Neural cell (in vitro differentiated cells): ENCODE results near the gene LRBA. TPM values are rescaled to one million over a fixed set of nuclear protein-coding genes. Genes with fewer than 3 reads are reported as not detected.

Experiments used
- H2AFZ ChIP-seq: fragments of 200-600, 300-800 bp; sonication (generic), shearing (Covaris generic); 2 replicates; pipeline ENCODE4 v1.6.0; 2014; ENCODE audit warnings: low read depth, mild to moderate bottlenecking, antibody characterized with exemption, low read length, moderate library complexity
- H3F3A ChIP-seq: fragments of 200-600 bp; shearing (Covaris generic); 2 replicates; pipeline ENCODE4 v1.6.1; 2016; ENCODE audit warnings: mild to moderate bottlenecking, moderate library complexity, mixed read lengths, antibody characterized with exemption, low read length; ENCODE audit not compliant: insufficient read depth, poor library complexity, severe bottlenecking
- H3K27ac ChIP-seq: fragments of 200-600, 300-800 bp; sonication (generic), shearing (Covaris generic); 2 replicates; pipeline ENCODE4 v1.5.1; 2014; ENCODE audit warnings: mild to moderate bottlenecking, low read length, moderate library complexity
- H3K27me3 ChIP-seq: fragments of 300-800, 200-600 bp; sonication (generic), shearing (Covaris generic); 2 replicates; pipeline ENCODE4 v1.6.0; 2014; ENCODE audit warnings: mild to moderate bottlenecking, low read depth, low read length, moderate library complexity; ENCODE audit not compliant: insufficient read depth
- H3K36me3 ChIP-seq: fragments of 300-800, 200-600 bp; sonication (generic), shearing (Covaris generic); 2 replicates; pipeline ENCODE4 v1.5.1; 2014; ENCODE audit warnings: mild to moderate bottlenecking, antibody characterized with exemption, low read length, moderate library complexity; ENCODE audit not compliant: insufficient read depth
- H3K4me2 ChIP-seq: fragments of 300-800, 200-600 bp; sonication (generic), shearing (Covaris generic); 2 replicates; pipeline ENCODE4 v1.6.0; 2014; ENCODE audit warnings: mild to moderate bottlenecking, low read length
- H3K4me3 ChIP-seq: fragments of 300-800, 200-600 bp; sonication (generic), shearing (Covaris generic); 2 replicates; pipeline ENCODE4 v1.5.1; 2014; ENCODE audit warnings: mild to moderate bottlenecking, low read length, moderate library complexity
- H3K79me2 ChIP-seq: fragments of 200-600 bp; shearing (Covaris generic); replicated peaks from 2 replicates; pipeline ENCODE4 v1.6.0; 2014; ENCODE audit warnings: mild to moderate bottlenecking, low read length, moderate library complexity; ENCODE audit not compliant: insufficient read depth
- H3K9ac ChIP-seq: fragments of 300-800, 200-600 bp; sonication (generic), shearing (Covaris generic); 2 replicates; pipeline ENCODE4 v1.6.1; 2016; ENCODE audit warnings: mild to moderate bottlenecking, low read length, mixed read lengths
- H3K9me2 ChIP-seq: fragments of 200-600 bp; shearing (Covaris generic); 2 replicates; pipeline ENCODE4 v1.6.1; 2016; ENCODE audit warnings: mild to moderate bottlenecking, low read length, mixed read lengths; ENCODE audit not compliant: insufficient read depth
- H3K9me3 ChIP-seq: fragments of 200-600, 300-800 bp; sonication (generic), shearing (Covaris generic); 2 replicates; pipeline ENCODE4 v1.6.1; 2016; ENCODE audit warnings: mild to moderate bottlenecking, mixed run types, low read length, moderate library complexity, mixed read lengths
- H4K20me1 ChIP-seq: fragments of 200-600 bp; shearing (Covaris generic); 2 replicates; pipeline ENCODE4 v1.6.1; 2016; ENCODE audit warnings: mild to moderate bottlenecking, mixed run types; ENCODE audit not compliant: insufficient read depth
- EP300 ChIP-seq: fragments of 450-650 bp; conservative IDR thresholded peaks from 2 replicates; pipeline ENCODE4 v1.6.1; 2014; ENCODE audit warnings: antibody characterized with exemption, mild to moderate bottlenecking, moderate library complexity; ENCODE audit not compliant: poor library complexity, severe bottlenecking
- EZH2 ChIP-seq: fragments of 200-600, 300-800 bp; shearing (Covaris generic), sonication (generic); IDR thresholded peaks from 2 replicates; pipeline ENCODE4 v1.6.1; 2014; ENCODE audit warnings: antibody characterized with exemption, low read length, borderline replicate concordance, mild to moderate bottlenecking; ENCODE audit not compliant: insufficient read depth, poor library complexity, severe bottlenecking
- MXI1 ChIP-seq: fragments of 450-650 bp; conservative IDR thresholded peaks from 2 replicates; pipeline ENCODE4 v1.6.1; 2014; ENCODE audit warnings: antibody characterized with exemption, mild to moderate bottlenecking; ENCODE audit not compliant: poor library complexity, severe bottlenecking
- POLR2AphosphoS5 ChIP-seq: IDR thresholded peaks from 2 replicates; pipeline ENCODE4 v1.6.1; 2012
- RAD21 ChIP-seq: fragments of 450-650 bp; conservative IDR thresholded peaks from 2 replicates; pipeline ENCODE4 v1.6.1; 2014; ENCODE audit warnings: antibody characterized with exemption, mild to moderate bottlenecking, moderate library complexity
- SMC3 ChIP-seq: fragments of 450-650 bp; conservative IDR thresholded peaks from 2 replicates; pipeline ENCODE4 v1.6.1; 2014; ENCODE audit warnings: antibody characterized with exemption, mild to moderate bottlenecking, moderate library complexity; ENCODE audit not compliant: poor library complexity
- TAF1 ChIP-seq: IDR thresholded peaks from 2 replicates; pipeline ENCODE4 v1.6.1; 2012; ENCODE audit warnings: low read depth
- polyA plus RNA-seq: library from polyadenylated mRNA; depleted of rRNA; stranded (reverse); fragments of >200 nt; gene quantifications from 2 replicates; pipeline ENCODE4 v1.2.3, GENCODE V29; 2014
- TF ChIP-seq, protein P1 (sequence below): fragments of 450-650 bp; IDR thresholded peaks from 2 replicates; pipeline ENCODE4 v1.5.1; 2014; ENCODE audit warnings: antibody characterized with exemption, mild to moderate bottlenecking, moderate library complexity; ENCODE audit not compliant: poor library complexity, severe bottlenecking
- TF ChIP-seq, protein P2 (sequence below): IDR thresholded peaks from 2 replicates; pipeline ENCODE4 v1.6.1; 2012; ENCODE audit warnings: borderline replicate concordance

The LRBA gene
- polyA plus RNA-seq, 1 donor from 2014 or later, result 7.1 TPM

DNA sequence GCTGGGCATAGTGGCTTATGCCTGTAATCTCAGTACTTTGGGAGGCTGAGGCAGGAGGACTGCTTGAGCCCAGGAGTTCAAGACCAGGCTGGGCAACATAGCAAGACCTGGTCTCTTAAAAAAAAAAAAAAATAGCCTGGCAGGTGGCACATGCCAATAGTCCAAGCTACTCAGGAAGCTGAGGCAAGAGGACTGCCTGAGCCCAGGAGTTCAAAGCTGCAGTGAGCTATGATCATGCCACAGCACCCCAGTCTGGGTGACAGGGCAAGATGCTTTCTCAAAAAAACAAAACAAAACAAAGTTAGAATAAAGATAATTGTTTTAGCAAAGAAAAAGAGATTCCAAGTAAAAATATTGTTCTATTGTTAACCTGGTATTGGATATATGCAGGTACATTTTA, 75.0 kb downstream of the LRBA start:
- Histone ChIP-seq H3K27ac (no peak overlapping the region), H2AFZ (no peak overlapping the region), H3K4me2 (no peak overlapping the region), H3K4me3 (no peak overlapping the region), H4K20me1 (no peaks in the 10 kb centered on the region), H3F3A (no peaks in the 10 kb centered on the region), H3K9me2 (no peaks in the 10 kb centered on the region), H3K9me3 (no peaks in the 10 kb centered on the region), H3K36me3 (no peaks in the 10 kb centered on the region), H3K9ac (no peak overlapping the region), H3K27me3 (no peaks in the 10 kb centered on the region), H3K79me2 (no peaks in the 10 kb centered on the region)
- TF ChIP-seq POLR2AphosphoS5 (no peak), TAF1 (no peak), EP300 (no peak), RAD21 (no peak), SMC3 (no peak), EZH2 (no peak), MXI1 (no peak)
- TF ChIP-seq, protein P1, sequence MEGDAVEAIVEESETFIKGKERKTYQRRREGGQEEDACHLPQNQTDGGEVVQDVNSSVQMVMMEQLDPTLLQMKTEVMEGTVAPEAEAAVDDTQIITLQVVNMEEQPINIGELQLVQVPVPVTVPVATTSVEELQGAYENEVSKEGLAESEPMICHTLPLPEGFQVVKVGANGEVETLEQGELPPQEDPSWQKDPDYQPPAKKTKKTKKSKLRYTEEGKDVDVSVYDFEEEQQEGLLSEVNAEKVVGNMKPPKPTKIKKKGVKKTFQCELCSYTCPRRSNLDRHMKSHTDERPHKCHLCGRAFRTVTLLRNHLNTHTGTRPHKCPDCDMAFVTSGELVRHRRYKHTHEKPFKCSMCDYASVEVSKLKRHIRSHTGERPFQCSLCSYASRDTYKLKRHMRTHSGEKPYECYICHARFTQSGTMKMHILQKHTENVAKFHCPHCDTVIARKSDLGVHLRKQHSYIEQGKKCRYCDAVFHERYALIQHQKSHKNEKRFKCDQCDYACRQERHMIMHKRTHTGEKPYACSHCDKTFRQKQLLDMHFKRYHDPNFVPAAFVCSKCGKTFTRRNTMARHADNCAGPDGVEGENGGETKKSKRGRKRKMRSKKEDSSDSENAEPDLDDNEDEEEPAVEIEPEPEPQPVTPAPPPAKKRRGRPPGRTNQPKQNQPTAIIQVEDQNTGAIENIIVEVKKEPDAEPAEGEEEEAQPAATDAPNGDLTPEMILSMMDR, result no peak
- TF ChIP-seq, protein P2, sequence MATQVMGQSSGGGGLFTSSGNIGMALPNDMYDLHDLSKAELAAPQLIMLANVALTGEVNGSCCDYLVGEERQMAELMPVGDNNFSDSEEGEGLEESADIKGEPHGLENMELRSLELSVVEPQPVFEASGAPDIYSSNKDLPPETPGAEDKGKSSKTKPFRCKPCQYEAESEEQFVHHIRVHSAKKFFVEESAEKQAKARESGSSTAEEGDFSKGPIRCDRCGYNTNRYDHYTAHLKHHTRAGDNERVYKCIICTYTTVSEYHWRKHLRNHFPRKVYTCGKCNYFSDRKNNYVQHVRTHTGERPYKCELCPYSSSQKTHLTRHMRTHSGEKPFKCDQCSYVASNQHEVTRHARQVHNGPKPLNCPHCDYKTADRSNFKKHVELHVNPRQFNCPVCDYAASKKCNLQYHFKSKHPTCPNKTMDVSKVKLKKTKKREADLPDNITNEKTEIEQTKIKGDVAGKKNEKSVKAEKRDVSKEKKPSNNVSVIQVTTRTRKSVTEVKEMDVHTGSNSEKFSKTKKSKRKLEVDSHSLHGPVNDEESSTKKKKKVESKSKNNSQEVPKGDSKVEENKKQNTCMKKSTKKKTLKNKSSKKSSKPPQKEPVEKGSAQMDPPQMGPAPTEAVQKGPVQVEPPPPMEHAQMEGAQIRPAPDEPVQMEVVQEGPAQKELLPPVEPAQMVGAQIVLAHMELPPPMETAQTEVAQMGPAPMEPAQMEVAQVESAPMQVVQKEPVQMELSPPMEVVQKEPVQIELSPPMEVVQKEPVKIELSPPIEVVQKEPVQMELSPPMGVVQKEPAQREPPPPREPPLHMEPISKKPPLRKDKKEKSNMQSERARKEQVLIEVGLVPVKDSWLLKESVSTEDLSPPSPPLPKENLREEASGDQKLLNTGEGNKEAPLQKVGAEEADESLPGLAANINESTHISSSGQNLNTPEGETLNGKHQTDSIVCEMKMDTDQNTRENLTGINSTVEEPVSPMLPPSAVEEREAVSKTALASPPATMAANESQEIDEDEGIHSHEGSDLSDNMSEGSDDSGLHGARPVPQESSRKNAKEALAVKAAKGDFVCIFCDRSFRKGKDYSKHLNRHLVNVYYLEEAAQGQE, result no peak

DNA sequence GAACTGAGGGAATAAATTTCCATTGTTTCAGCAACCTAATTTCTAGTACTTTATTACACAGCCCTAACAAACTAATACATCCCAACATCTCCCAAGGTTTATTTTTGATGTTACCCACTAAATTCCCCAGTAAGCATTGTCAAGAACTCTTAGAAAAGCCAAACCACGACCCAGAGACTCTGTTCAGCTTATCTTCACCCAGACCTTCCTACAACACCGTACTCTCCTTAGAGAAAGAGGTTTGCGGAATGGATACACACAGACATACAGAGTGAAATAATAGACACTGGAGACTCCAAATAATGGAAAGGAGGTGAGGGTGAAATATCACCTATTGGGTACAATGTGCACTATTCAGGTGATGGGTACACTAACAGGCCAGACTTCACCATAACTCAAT, 75.6 kb downstream of the LRBA start:
- Histone ChIP-seq H3K4me3 (no peak overlapping the region), H3F3A (no peaks in the 10 kb centered on the region), H3K9me2 (no peaks in the 10 kb centered on the region), H3K36me3 (no peaks in the 10 kb centered on the region), H2AFZ (no peak overlapping the region), H3K79me2 (no peaks in the 10 kb centered on the region), H4K20me1 (no peaks in the 10 kb centered on the region), H3K9ac (no peak overlapping the region), H3K4me2 (no peak overlapping the region), H3K27me3 (no peaks in the 10 kb centered on the region), H3K27ac (no peak overlapping the region), H3K9me3 (no peaks in the 10 kb centered on the region)
- TF ChIP-seq POLR2AphosphoS5, result no peak

DNA sequence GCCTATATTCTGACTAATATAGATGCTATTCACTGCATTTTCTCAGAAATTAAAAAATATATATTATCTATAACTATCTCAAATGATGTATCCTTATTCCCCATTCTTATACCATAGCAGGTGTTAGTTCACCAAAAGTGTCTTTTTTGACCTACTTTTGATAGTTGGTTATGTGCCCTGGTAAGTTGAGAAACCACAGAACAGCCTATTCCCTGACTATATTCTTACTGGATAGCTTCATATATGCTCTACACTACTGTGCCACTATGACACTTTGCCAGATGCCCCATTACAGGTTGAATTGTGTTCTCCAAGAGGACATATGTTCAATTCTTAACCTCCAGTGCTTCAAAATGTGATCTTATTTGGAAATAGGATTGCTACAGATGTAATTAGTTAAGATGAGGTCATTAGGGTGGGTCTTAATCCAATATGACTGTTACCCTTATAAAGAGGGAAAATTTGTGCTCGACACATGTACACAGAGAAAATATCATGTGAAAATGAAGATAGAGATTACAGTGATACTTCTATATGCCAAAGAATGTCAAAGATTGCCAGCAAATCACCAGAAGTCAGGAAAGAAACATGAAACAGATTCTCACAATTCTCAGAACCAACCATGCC, 76.1 kb downstream of the LRBA start:
- Histone ChIP-seq H2AFZ (no peak overlapping the region), H3K27ac (no peak overlapping the region), H4K20me1 (no peaks in the 10 kb centered on the region), H3F3A (no peaks in the 10 kb centered on the region), H3K27me3 (no peaks in the 10 kb centered on the region), H3K4me3 (no peak overlapping the region), H3K36me3 (no peaks in the 10 kb centered on the region), H3K9me3 (no peaks in the 10 kb centered on the region), H3K79me2 (no peaks in the 10 kb centered on the region), H3K9ac (no peak overlapping the region), H3K9me2 (no peaks in the 10 kb centered on the region), H3K4me2 (no peak overlapping the region)
- TF ChIP-seq RAD21 (no peak), TAF1 (no peak), EZH2 (no peak), SMC3 (no peak), MXI1 (no peak), POLR2AphosphoS5 (no peak), EP300 (no peak)
- TF ChIP-seq, protein P1, result no peak
- TF ChIP-seq, protein P2, result no peak
